ENCODE data around the gene DCAF10.
"Not testable (repeated sequence)": the region's sequence is repeated elsewhere in the genome, so short reads cannot be mapped to it uniquely, and the experiment has no call there.

The DCAF10 gene

GRCh38 chr9:37870799-37871176 lies 70.2 kb downstream of the DCAF10 start:
- H3K27ac Mint-ChIP-seq = no peak overlapping the region
- H3K36me3 Mint-ChIP-seq = peaks cover 2% of the 10 kb centered on the region
- no peak overlapping the region for H3K4me3 Mint-ChIP-seq
- no peaks in the 10 kb centered on the region for H3K9me3 Mint-ChIP-seq (ENCODE audit: low read depth)
- no peaks in the 10 kb centered on the region for H3K27me3 Mint-ChIP-seq
- no peaks in the 10 kb centered on the region for H3K4me1 Mint-ChIP-seq (ENCODE audit: low read depth)

GRCh38 chr9:37873955-37874354 lies 73.4 kb downstream of the DCAF10 start:
- no peak overlapping the region for H3K4me3 Mint-ChIP-seq
- H3K36me3 Mint-ChIP-seq = peaks cover 4% of the 10 kb centered on the region
- H3K27me3 Mint-ChIP-seq = no peaks in the 10 kb centered on the region
- no peaks in the 10 kb centered on the region for H3K9me3 Mint-ChIP-seq (ENCODE audit: low read depth)
- no peak overlapping the region for H3K27ac Mint-ChIP-seq
- H3K4me1 Mint-ChIP-seq (ENCODE audit: low read depth) = no peaks in the 10 kb centered on the region

- Mint-ChIP-seq H3K4me1 (ENCODE audit: low read depth) (no peaks in the 10 kb centered on the region), H3K4me3 (no peak overlapping the region), H3K9me3 (ENCODE audit: low read depth) (no peaks in the 10 kb centered on the region), H3K27ac (no peak overlapping the region), H3K36me3 (peaks cover 8% of the 10 kb centered on the region), H3K27me3 (no peaks in the 10 kb centered on the region)
These were observed 75.8 kb downstream of the DCAF10 start for GRCh38 chr9:37876376-37876775.

GRCh38 chr9:37880916-37881479 lies 80.4 kb downstream of the DCAF10 start:
- Mint-ChIP-seq H3K36me3 (peaks cover 12% of the 10 kb centered on the region), H3K27me3 (no peaks in the 10 kb centered on the region), H3K4me1 (ENCODE audit: low read depth) (peaks cover 3% of the 10 kb centered on the region), H3K9me3 (ENCODE audit: low read depth) (no peaks in the 10 kb centered on the region), H3K4me3 (no peak overlapping the region), H3K27ac (peak overlapping the region; percentile 46)

GRCh38 chr9:37887977-37888583 lies 87.5 kb downstream of the DCAF10 start:
- not testable (repeated sequence) for H3K4me3 Mint-ChIP-seq; H3K9me3 Mint-ChIP-seq (ENCODE audit: low read depth); H3K27me3 Mint-ChIP-seq; H3K4me1 Mint-ChIP-seq (ENCODE audit: low read depth)
- peaks cover 23% of the 10 kb centered on the region for H3K36me3 Mint-ChIP-seq
- peak overlapping the region; percentile 10 for H3K27ac Mint-ChIP-seq

GRCh38 chr9:37889536-37889935 lies 88.9 kb downstream of the DCAF10 start:
- Mint-ChIP-seq H3K4me3 (no peak overlapping the region), H3K4me1 (ENCODE audit: low read depth) (peaks cover 5% of the 10 kb centered on the region), H3K36me3 (peaks cover 26% of the 10 kb centered on the region), H3K9me3 (ENCODE audit: low read depth) (no peaks in the 10 kb centered on the region), H3K27me3 (no peaks in the 10 kb centered on the region), H3K27ac (no peak overlapping the region)

- peaks cover 22% of the 10 kb centered on the region for H3K36me3 Mint-ChIP-seq
These were observed 90.4 kb downstream of the DCAF10 start for GRCh38 chr9:37891042-37891441.

GRCh38 chr9:37892063-37892462 lies 91.5 kb downstream of the DCAF10 start:
- H3K4me3 Mint-ChIP-seq = no peak overlapping the region
- H3K27ac Mint-ChIP-seq = no peak overlapping the region
- no peaks in the 10 kb centered on the region for H3K9me3 Mint-ChIP-seq (ENCODE audit: low read depth)
- peaks cover 4% of the 10 kb centered on the region for H3K4me1 Mint-ChIP-seq (ENCODE audit: low read depth)
- H3K27me3 Mint-ChIP-seq = no peaks in the 10 kb centered on the region
- H3K36me3 Mint-ChIP-seq = peaks cover 22% of the 10 kb centered on the region

More at GRCh38 chr9:37891042-37891441, 90.4 kb downstream of the DCAF10 start:
- H3K4me1 Mint-ChIP-seq (ENCODE audit: low read depth); H3K4me3 Mint-ChIP-seq; H3K27me3 Mint-ChIP-seq; H3K27ac Mint-ChIP-seq; H3K9me3 Mint-ChIP-seq (ENCODE audit: low read depth): not testable (repeated sequence)

GRCh38 chr9:37897665-37898064 lies 97.1 kb downstream of the DCAF10 start:
- no peak overlapping the region for H3K27ac Mint-ChIP-seq
- H3K4me3 Mint-ChIP-seq = no peak overlapping the region
- H3K4me1 Mint-ChIP-seq (ENCODE audit: low read depth) = peaks cover 15% of the 10 kb centered on the region
- no peaks in the 10 kb centered on the region for H3K27me3 Mint-ChIP-seq
- H3K9me3 Mint-ChIP-seq (ENCODE audit: low read depth) = no peaks in the 10 kb centered on the region
- peaks cover 10% of the 10 kb centered on the region for H3K36me3 Mint-ChIP-seq

GRCh38 chr9:37899041-37899440 lies 98.4 kb downstream of the DCAF10 start:
- H3K27me3 Mint-ChIP-seq = no peaks in the 10 kb centered on the region
- H3K27ac Mint-ChIP-seq = no peak overlapping the region
- no peaks in the 10 kb centered on the region for H3K9me3 Mint-ChIP-seq (ENCODE audit: low read depth)
- peaks cover 19% of the 10 kb centered on the region for H3K4me1 Mint-ChIP-seq (ENCODE audit: low read depth)
- peaks cover 6% of the 10 kb centered on the region for H3K36me3 Mint-ChIP-seq
- H3K4me3 Mint-ChIP-seq = no peak overlapping the region

- H3K27ac Mint-ChIP-seq = no peak overlapping the region
- H3K9me3 Mint-ChIP-seq (ENCODE audit: low read depth) = no peaks in the 10 kb centered on the region
- H3K4me3 Mint-ChIP-seq = peak overlapping the region; percentile 89
- H3K27me3 Mint-ChIP-seq = no peaks in the 10 kb centered on the region
- H3K4me1 Mint-ChIP-seq (ENCODE audit: low read depth) = peaks cover 26% of the 10 kb centered on the region
- peaks cover 6% of the 10 kb centered on the region for H3K36me3 Mint-ChIP-seq
These were observed 101.5 kb downstream of the DCAF10 start for GRCh38 chr9:37902131-37902530.

- Mint-ChIP-seq H3K4me3 (peak overlapping the region; percentile 89), H3K27ac (peak overlapping the region; percentile 85), H3K9me3 (ENCODE audit: low read depth) (no peaks in the 10 kb centered on the region), H3K36me3 (peaks cover 3% of the 10 kb centered on the region), H3K27me3 (no peaks in the 10 kb centered on the region), H3K4me1 (ENCODE audit: low read depth) (peaks cover 26% of the 10 kb centered on the region)
These were observed 102.4 kb downstream of the DCAF10 start for GRCh38 chr9:37902796-37903646.

GRCh38 chr9:37903647-37904444 lies 103.2 kb downstream of the DCAF10 start, which contains the start of gene SLC25A51:
SLC25A51 (minus strand) TSS chr9:37904127; CDS start chr9:37888550, 15,577 bp downstream.
- H3K27ac Mint-ChIP-seq = peak within 1 kb of the TSS; percentile 92
- H3K36me3 Mint-ChIP-seq = peaks cover 2% of the 10 kb centered on the region
- peak within 1 kb of the TSS; percentile 89 for H3K4me3 Mint-ChIP-seq
- no peaks in the 10 kb centered on the region for H3K27me3 Mint-ChIP-seq
- H3K4me1 Mint-ChIP-seq (ENCODE audit: low read depth) = peaks cover 26% of the 10 kb centered on the region
- H3K9me3 Mint-ChIP-seq (ENCODE audit: low read depth) = no peaks in the 10 kb centered on the region

- Mint-ChIP-seq H3K4me1 (ENCODE audit: low read depth) (peaks cover 26% of the 10 kb centered on the region), H3K27me3 (no peaks in the 10 kb centered on the region), H3K36me3 (no peaks in the 10 kb centered on the region), H3K4me3 (peak overlapping the region; percentile 89), H3K27ac (peak overlapping the region; percentile 92), H3K9me3 (ENCODE audit: low read depth) (no peaks in the 10 kb centered on the region)
These were observed 104.0 kb downstream of the DCAF10 start for GRCh38 chr9:37904445-37905130.

Measured in activated naive CD8-positive, alpha-beta T cell (primary cell).